Smooth muscle cell (in vitro differentiated cells): ENCODE results near the gene MAP3K9. TPM values are rescaled to one million over a fixed set of nuclear protein-coding genes. Genes with fewer than 3 reads are reported as not detected.

Experiments used
- DNase-seq: peaks from one replicate; lab custom pipeline; 2025; ENCODE audit not compliant: unreplicated experiment; lab: John Stamatoyannopoulos, UW
- H2AFZ ChIP-seq: fragments of 200-600 bp; sonication (generic); 2 replicates; pipeline ENCODE4 v1.6.0; 2016; ENCODE audit warnings: antibody characterized with exemption, low read depth, mild to moderate bottlenecking
- H3F3A ChIP-seq: fragments of 200-600 bp; sonication (generic); 2 replicates; pipeline ENCODE4 v1.6.0; 2017; ENCODE audit warnings: antibody characterized with exemption, low read depth
- H3K27ac ChIP-seq: fragments of 200-600 bp; sonication (generic); 2 replicates; pipeline ENCODE4 v1.5.1; 2016; ENCODE audit warnings: low read depth, mild to moderate bottlenecking
- H3K27me3 ChIP-seq: fragments of 200-600 bp; sonication (generic); 2 replicates; pipeline ENCODE4 v1.6.1; 2016; ENCODE audit warnings: low read depth, mild to moderate bottlenecking
- H3K36me3 ChIP-seq: fragments of 200-600 bp; sonication (generic); 2 replicates; pipeline ENCODE4 v1.5.1; 2016; ENCODE audit warnings: low read depth
- H3K4me1 ChIP-seq: fragments of 200-600 bp; sonication (generic); 2 replicates; pipeline ENCODE4 v1.5.1; 2016; ENCODE audit warnings: low read depth
- H3K4me2 ChIP-seq: fragments of 200-600 bp; sonication (generic); 2 replicates; pipeline ENCODE4 v1.6.0; 2016; ENCODE audit warnings: mild to moderate bottlenecking
- H3K4me3 ChIP-seq: fragments of 200-600 bp; sonication (generic); 2 replicates; pipeline ENCODE4 v1.5.1; 2016; ENCODE audit warnings: mild to moderate bottlenecking
- H3K79me2 ChIP-seq: fragments of 200-600 bp; sonication (generic); 2 replicates; pipeline ENCODE4 v1.6.0; 2016; ENCODE audit warnings: low read depth, mild to moderate bottlenecking
- H3K9ac ChIP-seq: fragments of 200-600 bp; sonication (generic); 2 replicates; pipeline ENCODE4 v1.6.0; 2016; ENCODE audit warnings: low read depth
- H3K9me3 ChIP-seq: fragments of 200-600 bp; sonication (generic); replicated peaks from 2 replicates; pipeline ENCODE4 v1.5.1; 2016; ENCODE audit warnings: low read depth
- H4K20me1 ChIP-seq: fragments of 200-600 bp; sonication (generic); 2 replicates; pipeline ENCODE4 v1.6.0; 2016; ENCODE audit warnings: low read depth
- CTCF ChIP-seq: fragments of 200-600 bp; sonication (generic); IDR thresholded peaks from 2 replicates; pipeline ENCODE4 v1.5.1; 2017; ENCODE audit warnings: borderline replicate concordance, mild to moderate bottlenecking, antibody characterized with exemption; ENCODE audit not compliant: insufficient read depth, poor library complexity, severe bottlenecking
- WGBS: methylation state at CpG from one replicate; pipeline ENCODE4 v1.1.7; 2016; ENCODE audit warnings: low lambda C conversion rate; 5-methylcytosine and 5-hydroxymethylcytosine counted together
- polyA plus RNA-seq: library from polyadenylated mRNA; unstranded; fragments of >200 nt; fragmentation: Nextera tagmentation; extraction: Ambion mirVana; gene quantifications from 2 replicates; pipeline ENCODE4 v1.2.1, GENCODE V29; 2016
- total RNA-seq: library from RNA; depleted of rRNA; stranded (reverse); fragments of >200 nt; gene quantifications from 2 replicates; pipeline ENCODE4 v1.2.3, GENCODE V29; 2014

The MAP3K9 gene
- total and polyA plus RNA-seq, 2 experiments from 2014 or later: 0.22 to 2.4 TPM

GRCh38 chr14:70709726-70710382, 99.5 kb downstream of the MAP3K9 start:
- TF ChIP-seq CTCF: no peak
- Histone ChIP-seq H3K27ac (no peak overlapping the region), H3K79me2 (no peaks in the 10 kb centered on the region), H3K4me3 (no peak overlapping the region), H3K9me3 (no peaks in the 10 kb centered on the region), H3K4me2 (no peak overlapping the region), H3K36me3 (no peaks in the 10 kb centered on the region), H3K27me3 (no peaks in the 10 kb centered on the region), H3K9ac (no peak overlapping the region), H2AFZ (no peak overlapping the region), H3F3A (peaks cover 3% of the 10 kb centered on the region), H3K4me1 (no peaks in the 10 kb centered on the region), H4K20me1 (no peaks in the 10 kb centered on the region)
- DNase-seq: no peak
- 51% methylated on average over 7 of the region's 8 CpGs for WGBS

DNA sequence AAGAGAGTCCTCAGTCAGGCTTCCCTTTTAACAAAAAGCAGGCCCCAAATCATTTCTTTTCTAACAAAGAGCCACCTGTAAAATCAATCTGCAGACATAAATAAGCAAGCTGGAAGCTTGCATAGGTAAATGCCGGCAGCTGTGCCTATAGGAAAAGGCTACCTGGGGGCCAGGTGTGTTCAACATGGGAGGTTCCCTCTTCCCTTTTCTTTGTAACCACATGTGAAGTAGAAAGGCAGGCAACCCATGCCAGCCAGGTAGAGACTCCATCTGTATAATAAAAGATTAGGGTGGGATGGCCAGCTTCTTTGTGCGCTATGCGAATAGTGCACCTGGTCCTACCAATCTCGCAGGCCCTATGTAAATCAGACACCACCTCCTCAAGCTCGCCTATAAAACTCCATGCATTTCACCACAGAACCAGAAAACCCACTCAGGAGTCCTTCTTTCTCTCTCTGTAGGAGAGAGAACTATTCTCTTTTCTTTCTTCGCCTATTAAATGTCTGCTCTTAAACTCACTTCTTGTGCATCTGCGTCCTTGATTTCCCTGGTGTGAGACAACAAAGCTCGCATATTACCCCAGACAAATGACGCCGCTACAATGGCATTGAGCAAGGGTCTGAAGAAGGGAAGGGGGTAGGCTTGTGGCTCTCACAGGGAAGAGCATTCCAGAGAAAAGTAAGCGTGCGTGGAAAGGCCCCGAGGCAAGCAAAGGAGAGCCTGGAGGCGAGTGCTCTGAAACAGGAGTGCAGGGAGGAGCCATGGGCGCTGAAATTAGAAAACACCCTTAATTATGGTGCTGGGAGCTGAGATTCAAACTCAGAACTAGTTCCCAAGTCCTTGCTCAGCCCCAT, 100.4 kb downstream of the MAP3K9 start:
- H3K4me3 ChIP-seq: no peak overlapping the region
- no peaks in the 10 kb centered on the region for H3K36me3 ChIP-seq
- H3K27ac ChIP-seq: no peak overlapping the region
- no peaks in the 10 kb centered on the region for H3K4me1 ChIP-seq
- H3K27me3 ChIP-seq: no peaks in the 10 kb centered on the region
- no peak for DNase-seq
- H2AFZ ChIP-seq: no peak overlapping the region
- no peak overlapping the region for H3K4me2 ChIP-seq
- no peak overlapping the region for H3K9ac ChIP-seq
- no peaks in the 10 kb centered on the region for H3K9me3 ChIP-seq
- H3F3A ChIP-seq: peaks cover 3% of the 10 kb centered on the region
- 49% methylated on average over 15 of the region's 15 CpGs for WGBS
- no peak for TF ChIP-seq CTCF
- no peaks in the 10 kb centered on the region for H3K79me2 ChIP-seq
- no peaks in the 10 kb centered on the region for H4K20me1 ChIP-seq

- H4K20me1 ChIP-seq: no peaks in the 10 kb centered on the region
- no peak overlapping the region for H3K4me3 ChIP-seq
- no peaks in the 10 kb centered on the region for H3K9me3 ChIP-seq
- H3K4me1 ChIP-seq: no peaks in the 10 kb centered on the region
- no peak overlapping the region for H3K9ac ChIP-seq
- H3K36me3 ChIP-seq: no peaks in the 10 kb centered on the region
- WGBS: 68% methylated on average over 6 of the region's 6 CpGs
- peak overlapping the region; percentile 23 for H3K4me2 ChIP-seq
- peaks cover 3% of the 10 kb centered on the region for H3F3A ChIP-seq
- H3K79me2 ChIP-seq: no peaks in the 10 kb centered on the region
- H3K27me3 ChIP-seq: no peaks in the 10 kb centered on the region
- H2AFZ ChIP-seq: no peak overlapping the region
- no peak for DNase-seq
- no peak for TF ChIP-seq CTCF
- H3K27ac ChIP-seq: peak overlapping the region; percentile 48
Observed at GRCh38 chr14:70707138-70708038, 101.9 kb downstream of the MAP3K9 start.
